Body of pancreas (tissue), 4 donors: ENCODE measurements around the gene C2orf42.

Experiments
- CTCF ChIP-seq, 7 experiments: fragments of 450-650 bp in 4 of 7; fragments of 200-600 bp in 3 of 7; sonication (generic) in 3 of 7; IDR thresholded peaks; one replicate each; pipeline ENCODE4 v1.5.1; 2016 to 2019; ENCODE audit warnings: antibody characterized with exemption in 7 of 7
- POLR2A ChIP-seq, 3 donors: fragments of 450-650 bp; IDR thresholded peaks; one replicate each; pipeline ENCODE4 v1.6.1; 2016; ENCODE audit warnings: antibody characterized with exemption in 3 of 3, mild to moderate bottlenecking in 2 of 3

DNA sequence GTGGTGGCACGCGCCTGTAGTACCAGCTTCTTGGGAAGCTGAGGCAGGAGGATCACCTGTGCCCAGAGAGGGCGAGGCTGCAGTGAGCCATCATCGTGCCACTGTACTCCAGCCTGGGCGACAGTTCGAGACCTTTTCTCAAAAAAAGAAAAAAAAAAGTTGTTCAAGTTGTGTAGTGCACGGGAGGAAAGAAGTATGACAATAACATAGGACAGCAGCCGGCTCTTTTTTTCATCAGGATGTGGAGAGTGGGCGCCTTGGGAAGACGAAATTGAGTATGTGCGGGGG lies 67.0 kb downstream of the C2orf42 start:
- TF ChIP-seq CTCF (IDR thresholded peaks at IDR 0.05) (no peak), POLR2A (IDR thresholded peaks at IDR 0.05) (no peak)
